GM12801 (cell line): Measurements from ENCODE around the gene PSMC4.

Experiments
- CTCF ChIP-seq: IDR thresholded peaks from one replicate; pipeline ENCODE4 v1.5.1; 2011; ENCODE audit warnings: control low read depth; ENCODE audit not compliant: insufficient read length; ENCODE audit errors: extremely low read depth

Gene PSMC4

GRCh38 chr19:39928357-39928725 lies 42.6 kb upstream of the PSMC4 start:
- TF ChIP-seq CTCF = no peak

GRCh38 chr19:39929750-39930149 lies 41.2 kb upstream of the PSMC4 start:
- no peak for TF ChIP-seq CTCF

- TF ChIP-seq CTCF = no peak
These were observed 36.2 kb upstream of the PSMC4 start, which contains the start of gene FCGBP for GRCh38 chr19:39934584-39935363. Gene FCGBP, minus strand, starts transcription at chr19:39934634.

GRCh38 chr19:39935364-39935661 lies 35.7 kb upstream of the PSMC4 start:
- TF ChIP-seq CTCF = no peak

- TF ChIP-seq CTCF = no peak
These were observed 34.9 kb upstream of the PSMC4 start for GRCh38 chr19:39936020-39936419.

GRCh38 chr19:39936622-39937021 lies 34.3 kb upstream of the PSMC4 start:
- no peak for TF ChIP-seq CTCF

GRCh38 chr19:39937094-39937720 lies 33.8 kb upstream of the PSMC4 start:
- TF ChIP-seq CTCF = no peak
